HG03159 (cell line): ENCODE data around the gene DISP3.

ENCODE experiments used
- ATAC-seq: cut with Tn5 transposase; IDR thresholded peaks from one replicate; pipeline ENCODE4 v1.9.1; 2021; ENCODE audit warnings: mild to moderate bottlenecking, moderate library complexity; ENCODE audit not compliant: unreplicated experiment

DISP3 gene

GRCh38 chr1:11513681-11514080, 34.7 kb downstream of the DISP3 start:
- ATAC-seq = no peak

DNA sequence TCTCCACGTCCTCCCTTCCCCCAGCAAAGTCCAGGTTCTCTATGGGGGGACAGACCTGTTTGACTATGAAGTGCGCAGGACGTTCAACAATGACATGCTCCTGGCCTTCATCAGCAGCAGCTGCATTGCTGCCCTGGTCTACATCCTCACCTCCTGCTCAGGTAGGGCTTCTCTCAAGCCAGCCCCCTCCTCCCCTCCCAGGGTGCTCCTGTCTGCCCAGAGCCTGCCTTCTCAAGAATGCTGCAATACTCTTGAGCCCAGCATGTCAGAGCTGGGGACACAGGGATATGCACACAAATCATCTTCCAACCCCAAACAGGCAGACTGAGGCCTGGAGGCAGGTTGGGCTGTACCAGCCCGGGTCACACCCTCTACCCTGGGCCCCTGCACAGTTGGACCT, 35.4 kb downstream of the DISP3 start:
- ATAC-seq = no peak

- ATAC-seq = no peak
Observed at GRCh38 chr1:11515368-11516300, 36.7 kb downstream of the DISP3 start.

- ATAC-seq = no peak
Observed at GRCh38 chr1:11516961-11517635, 38.1 kb downstream of the DISP3 start.

DNA sequence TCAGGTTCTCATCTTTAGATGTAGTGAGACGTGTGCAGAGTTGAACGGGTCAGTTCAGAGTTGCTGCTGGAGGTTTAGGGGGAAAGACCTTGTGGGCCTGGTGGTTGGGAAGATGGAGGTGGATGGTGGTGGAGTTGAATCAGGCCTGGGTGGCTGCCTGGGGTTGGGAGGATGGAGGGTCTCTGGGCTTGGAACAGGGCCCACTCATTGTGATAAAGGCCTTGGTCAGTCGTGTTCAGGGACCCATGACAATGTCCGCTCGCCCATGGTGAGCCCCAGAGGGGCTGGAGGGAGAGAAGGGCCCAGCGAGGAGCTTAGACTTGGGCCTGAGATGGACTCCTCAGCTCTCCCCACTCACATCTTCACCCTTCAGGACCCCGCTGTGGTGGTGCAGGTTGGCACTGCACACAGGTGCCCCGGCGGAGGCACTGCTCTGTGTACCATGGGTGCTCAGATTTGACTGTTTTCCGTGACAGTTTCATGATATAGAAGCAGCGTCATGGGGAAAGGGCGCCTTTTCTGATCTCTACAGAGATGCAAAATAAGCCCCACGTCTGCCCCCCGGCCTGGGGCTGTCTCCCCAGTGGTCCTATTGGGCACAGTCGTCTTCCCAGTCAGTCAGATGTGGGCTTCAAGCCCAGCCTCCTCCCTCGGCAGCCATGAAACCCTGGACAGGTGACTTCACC, 39.2 kb downstream of the DISP3 start:
- no peak for ATAC-seq

GRCh38 chr1:11518791-11519628, 40.1 kb downstream of the DISP3 start:
- no peak for ATAC-seq

DNA sequence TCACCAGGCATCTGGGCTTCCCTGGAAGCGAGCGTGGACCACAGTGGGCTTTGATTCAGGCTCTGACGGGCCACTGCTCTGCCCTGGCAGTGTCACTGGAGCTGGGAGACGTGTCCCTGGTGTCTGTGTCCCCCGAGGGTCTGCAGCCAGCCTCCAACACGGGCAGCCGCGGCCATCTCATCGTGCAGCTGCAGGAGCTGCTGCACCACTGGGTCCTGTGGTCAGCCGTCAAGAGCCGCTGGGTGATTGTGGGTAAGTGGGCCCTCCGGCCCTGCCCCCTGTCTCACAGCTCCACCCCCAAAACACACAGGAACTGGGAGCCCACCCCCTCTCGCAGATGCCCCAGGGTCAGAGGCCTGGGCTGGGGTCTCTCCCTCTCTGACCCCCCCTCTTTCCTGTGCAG, 40.7 kb downstream of the DISP3 start:
- no peak for ATAC-seq

DNA sequence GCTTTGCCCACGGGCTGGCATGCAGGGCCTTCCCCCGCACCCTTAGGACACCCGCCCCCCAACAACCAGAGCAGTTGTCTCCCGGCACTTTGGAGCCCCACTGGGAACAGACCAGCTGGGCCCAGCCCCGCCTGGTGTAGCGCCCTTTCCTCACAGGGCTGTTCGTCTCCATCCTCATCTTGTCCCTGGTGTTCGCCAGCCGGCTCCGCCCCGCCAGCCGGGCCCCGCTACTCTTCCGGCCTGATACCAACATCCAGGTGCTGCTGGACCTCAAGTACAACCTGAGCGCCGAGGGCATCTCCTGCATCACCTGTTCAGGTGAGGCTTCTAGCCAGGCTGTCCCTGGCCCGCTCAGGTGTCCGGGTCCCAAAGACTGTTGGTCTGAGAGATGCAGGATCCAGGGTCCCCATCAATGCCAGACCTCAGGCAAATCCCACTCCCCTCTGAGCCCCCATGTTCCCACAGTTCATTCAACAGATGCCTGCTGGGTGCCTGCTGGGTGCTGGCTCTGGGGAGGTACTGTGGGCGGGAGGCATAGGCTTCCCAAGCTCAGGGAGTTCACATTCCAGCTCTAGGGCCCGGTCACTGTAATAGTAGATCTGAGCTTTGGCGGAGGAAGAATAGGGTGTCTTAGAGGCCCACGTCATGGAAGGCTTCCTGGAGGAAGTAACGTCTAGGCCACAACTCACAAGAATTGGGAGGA, 41.7 kb downstream of the DISP3 start:
- no peak for ATAC-seq

DNA sequence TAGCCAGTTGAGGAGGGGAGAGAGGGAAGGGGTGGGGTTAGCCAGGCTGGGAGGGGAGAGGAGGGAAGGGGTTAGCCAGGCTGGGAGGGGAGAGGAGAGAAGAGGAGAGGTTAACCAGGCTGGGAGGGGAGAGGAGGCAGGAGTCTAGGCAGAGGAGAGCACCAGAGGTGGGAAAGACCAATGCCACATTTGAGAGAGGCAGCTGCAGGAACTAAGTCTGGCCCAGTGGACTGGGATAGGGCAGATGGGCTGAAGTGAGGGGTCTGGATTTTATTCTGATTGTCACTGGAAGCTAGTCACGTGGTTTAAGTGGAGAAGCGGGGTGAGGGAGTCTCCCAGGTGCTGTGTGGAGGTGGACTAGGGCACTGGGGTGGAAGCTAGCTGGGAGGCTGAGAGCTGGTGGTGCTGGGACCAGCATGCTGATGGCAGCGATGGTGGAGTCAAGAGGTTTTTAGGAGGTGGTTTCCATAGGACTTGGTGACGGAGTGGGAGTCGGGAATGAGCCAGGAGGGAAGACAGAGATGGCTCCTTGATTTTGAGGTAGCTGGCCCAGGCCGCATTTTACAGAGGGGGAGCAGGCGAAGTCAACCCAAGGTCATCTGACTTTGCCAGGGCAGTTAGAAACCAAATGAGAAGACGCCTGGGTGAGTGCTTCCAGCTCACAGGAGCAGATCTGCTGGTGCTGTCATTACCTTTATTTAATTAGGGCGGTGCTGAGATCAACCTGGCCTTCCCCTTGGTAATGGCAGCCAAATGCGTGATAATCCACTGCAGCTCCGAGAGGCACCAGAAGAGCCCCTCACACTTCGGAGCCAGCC, 42.8 kb downstream of the DISP3 start:
- ATAC-seq = no peak

DNA sequence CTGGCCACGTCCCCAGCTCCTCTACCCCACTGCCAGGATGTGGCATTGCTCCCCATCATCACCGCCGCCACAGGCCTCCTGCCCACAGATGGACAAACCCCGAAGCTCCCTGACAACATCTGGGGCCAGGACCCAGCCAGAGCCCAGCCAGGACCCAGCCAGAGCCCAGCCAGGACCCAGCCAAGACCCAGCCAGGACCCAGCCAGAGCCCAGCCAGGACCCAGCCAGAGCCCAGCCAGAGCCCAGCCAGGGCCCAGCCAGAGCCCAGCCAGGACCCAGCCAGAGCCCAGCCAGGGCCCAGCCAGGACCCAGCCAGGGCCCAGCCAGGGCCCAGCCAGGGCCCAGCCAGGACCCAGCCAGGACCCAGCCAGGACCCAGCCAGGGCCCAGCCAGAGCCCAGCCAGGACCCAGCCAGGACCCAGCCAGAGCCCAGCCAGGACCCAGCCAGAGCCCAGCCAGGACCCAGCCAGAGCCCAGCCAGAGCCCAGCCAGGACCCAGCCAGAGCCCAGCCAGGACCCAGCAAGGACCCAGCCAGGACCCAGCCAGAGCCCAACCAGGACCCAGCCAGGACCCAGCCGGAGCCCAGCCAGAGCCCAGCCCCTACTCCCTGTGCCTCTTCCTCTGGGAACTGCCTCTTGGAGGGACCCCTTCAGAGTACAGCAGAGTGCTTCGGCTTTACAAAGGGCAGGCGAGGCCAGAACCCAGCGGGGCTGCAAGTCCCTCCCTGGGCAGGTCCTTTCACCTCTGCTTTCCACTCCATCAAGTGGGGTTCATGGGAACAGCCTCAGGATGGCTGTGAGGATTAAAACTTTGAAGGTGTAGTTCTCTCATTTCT, 43.7 kb downstream of the DISP3 start:
- no peak for ATAC-seq

DNA sequence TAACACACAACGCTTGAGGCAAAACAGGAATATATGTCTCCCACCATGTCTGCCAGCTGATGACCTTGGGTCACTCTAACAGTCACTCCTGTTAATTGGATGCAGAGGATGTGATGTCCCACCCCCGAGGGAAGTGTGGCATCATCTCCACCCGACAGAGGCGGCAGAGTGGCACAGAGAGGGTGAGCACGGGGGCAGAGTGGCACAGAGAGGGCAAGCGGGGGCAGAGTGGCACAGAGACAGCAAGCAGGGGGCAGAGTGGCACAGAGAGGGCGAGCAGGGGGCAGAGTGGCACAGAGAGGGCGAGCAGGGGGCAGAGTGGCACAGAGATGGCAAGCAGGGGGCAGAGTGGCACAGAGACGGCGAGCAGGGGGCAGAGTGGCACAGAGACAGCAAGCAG, 44.3 kb downstream of the DISP3 start:
- no peak for ATAC-seq

DNA sequence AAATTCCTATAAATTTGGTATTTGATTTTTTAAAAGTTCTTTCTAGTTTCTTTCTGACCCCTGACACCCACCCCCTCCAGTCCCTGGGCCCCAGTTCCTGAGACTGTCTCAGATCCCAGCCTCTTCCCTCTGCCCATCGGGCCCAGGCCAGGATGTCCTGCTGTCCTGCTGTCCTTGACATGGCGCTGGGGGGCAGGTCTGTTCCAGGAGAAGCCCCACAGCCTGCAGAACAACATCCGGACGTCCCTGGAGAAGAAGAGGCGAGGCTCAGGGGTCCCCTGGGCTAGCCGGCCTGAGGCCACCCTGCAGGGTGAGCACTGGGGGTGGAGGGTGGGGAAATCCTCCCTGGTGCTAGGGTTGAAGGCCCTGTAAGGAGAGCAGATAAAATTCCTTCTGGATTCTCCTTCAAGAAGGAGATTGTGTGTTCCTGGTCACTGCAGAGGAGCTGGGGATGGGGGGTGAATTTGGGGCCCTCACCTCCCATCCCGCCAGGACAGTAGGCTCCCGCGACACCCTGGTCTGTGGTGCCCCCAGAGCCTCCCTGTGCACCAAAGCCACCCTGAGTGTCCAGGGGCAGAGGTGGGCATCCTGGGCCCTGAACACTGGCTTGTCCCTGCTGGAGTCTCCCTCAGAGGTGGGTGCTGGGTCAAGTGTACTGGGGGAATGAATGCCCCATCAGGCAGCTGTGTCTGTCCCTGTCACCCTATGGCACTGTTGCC, 45.0 kb downstream of the DISP3 start:
- no peak for ATAC-seq

- ATAC-seq = no peak
Observed at GRCh38 chr1:11524465-11525150, 45.7 kb downstream of the DISP3 start.

- no peak for ATAC-seq
Observed at GRCh38 chr1:11525151-11525505, 46.2 kb downstream of the DISP3 start.

GRCh38 chr1:11525516-11525915, 46.6 kb downstream of the DISP3 start:
- ATAC-seq = no peak

DNA sequence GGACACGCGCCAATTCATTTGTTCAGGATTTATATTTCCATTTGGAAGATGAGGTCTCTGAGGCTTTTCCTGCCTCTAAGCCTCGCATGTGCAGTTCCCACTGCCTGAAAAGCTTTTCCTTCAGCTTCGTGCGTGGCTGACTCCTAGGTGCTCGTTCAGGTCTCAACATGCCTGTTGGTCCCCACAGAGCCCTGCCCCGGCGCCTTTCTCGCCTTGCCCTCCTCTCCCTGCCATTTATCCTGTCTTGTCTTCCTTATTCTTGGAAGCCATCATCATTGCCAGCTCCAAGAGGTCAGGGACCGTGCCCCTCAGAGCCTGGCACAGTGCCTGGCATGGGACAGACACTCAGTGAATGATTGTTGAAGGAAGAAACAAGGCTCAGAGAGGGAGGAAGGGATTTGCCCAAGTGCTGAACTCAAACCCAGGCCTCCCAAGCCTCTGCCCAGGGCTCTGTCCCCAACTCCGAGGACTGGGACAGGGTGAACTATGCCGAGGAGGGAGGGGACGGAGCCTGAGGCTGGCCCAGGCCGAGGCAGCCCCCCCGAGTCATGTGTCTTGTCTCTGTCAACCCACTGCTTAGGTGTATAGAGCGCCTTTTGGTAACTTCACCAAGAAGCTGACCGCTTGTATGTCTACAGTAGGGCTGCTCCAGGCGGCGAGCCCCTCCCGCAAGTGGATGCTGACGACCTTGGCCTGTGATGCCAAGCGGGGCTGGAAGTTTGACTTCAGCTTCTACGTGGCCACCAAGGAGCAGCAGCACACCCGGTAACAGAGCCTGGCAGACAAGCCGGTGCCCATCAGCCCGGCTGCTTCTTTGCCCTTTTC, 47.3 kb downstream of the DISP3 start:
- no peak for ATAC-seq
